ENCODE data around the gene TBC1D22B. TPM values are rescaled to one million over a fixed set of nuclear protein-coding genes. Genes with fewer than 3 reads are reported as not detected.

The TBC1D22B gene
- total and polyA plus RNA-seq, 2 of the 13 experiments (the other 11 are each of a cell fraction or from before 2014, with no cell fraction given), result 9.7 to 12.9 TPM

DNA sequence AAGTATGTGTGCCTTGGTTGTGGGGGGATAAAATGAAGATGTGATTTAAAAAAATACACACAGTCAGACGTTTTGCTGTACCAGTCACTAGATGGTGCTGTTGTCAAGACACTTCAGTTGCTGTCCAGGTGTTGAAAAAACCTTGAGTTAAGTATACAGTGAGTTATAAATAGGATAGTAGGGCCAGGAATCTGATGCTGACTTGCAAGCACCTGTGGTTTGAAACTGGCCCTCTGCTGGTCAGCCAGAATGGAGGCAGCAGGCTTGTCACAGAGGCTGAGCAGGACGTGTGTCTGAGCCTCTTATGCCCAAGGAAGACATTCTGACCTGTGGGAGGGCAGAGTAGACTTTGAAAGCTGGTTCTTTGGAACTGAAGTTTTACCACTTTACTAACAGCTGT lies 124.0 kb downstream of the TBC1D22B start (continued):
- no peak for TF ChIP-seq ZNF782 (CRISPR knock-in tag; IDR thresholded peaks at IDR 0.05; ENCODE audit: borderline replicate concordance)
- TF ChIP-seq CERS6 (CRISPR knock-in tag; IDR thresholded peaks at IDR 0.05), result no peak
- TF ChIP-seq SP2 (CRISPR knock-in tag; IDR thresholded peaks at IDR 0.05), result no peak
- TF ChIP-seq ZNF468 (CRISPR knock-in tag; IDR thresholded peaks at IDR 0.05), result no peak
- no peak for TF ChIP-seq RERE (CRISPR knock-in tag; IDR thresholded peaks at IDR 0.05; ENCODE audit: low read depth)
- TF ChIP-seq, protein P1, sequence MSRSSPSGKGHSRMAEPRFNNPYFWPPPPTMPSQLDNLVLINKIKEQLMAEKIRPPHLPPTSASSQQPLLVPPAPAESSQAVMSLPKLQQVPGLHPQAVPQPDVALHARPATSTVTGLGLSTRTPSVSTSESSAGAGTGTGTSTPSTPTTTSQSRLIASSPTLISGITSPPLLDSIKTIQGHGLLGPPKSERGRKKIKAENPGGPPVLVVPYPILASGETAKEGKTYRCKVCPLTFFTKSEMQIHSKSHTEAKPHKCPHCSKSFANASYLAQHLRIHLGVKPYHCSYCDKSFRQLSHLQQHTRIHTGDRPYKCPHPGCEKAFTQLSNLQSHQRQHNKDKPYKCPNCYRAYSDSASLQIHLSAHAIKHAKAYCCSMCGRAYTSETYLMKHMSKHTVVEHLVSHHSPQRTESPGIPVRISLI (CRISPR knock-in tag; IDR thresholded peaks at IDR 0.05; ENCODE audit: borderline replicate concordance), result peak; percentile 83; the same call in 1 of the 2 replicates
- no peak for TF ChIP-seq ISX (CRISPR knock-in tag; conservative IDR thresholded peaks at IDR 0.05)
- TF ChIP-seq WIZ (CRISPR knock-in tag; IDR thresholded peaks at IDR 0.05), result no peak
- TF ChIP-seq SATB2 (CRISPR knock-in tag; IDR thresholded peaks at IDR 0.05), result no peak
- TF ChIP-seq, protein P2, sequence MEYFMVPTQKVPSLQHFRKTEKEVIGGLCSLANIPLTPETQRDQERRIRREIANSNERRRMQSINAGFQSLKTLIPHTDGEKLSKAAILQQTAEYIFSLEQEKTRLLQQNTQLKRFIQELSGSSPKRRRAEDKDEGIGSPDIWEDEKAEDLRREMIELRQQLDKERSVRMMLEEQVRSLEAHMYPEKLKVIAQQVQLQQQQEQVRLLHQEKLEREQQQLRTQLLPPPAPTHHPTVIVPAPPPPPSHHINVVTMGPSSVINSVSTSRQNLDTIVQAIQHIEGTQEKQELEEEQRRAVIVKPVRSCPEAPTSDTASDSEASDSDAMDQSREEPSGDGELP (IDR thresholded peaks at IDR 0.05; ENCODE audit: borderline replicate concordance, low read depth), result peak; percentile 36; the same call in 1 of the 2 replicates
- TF ChIP-seq RBAK (CRISPR knock-in tag; IDR thresholded peaks at IDR 0.05), result no peak
- TF ChIP-seq ZNF354B (CRISPR knock-in tag; IDR thresholded peaks at IDR 0.05), result no peak
- no peak for TF ChIP-seq JUND (CRISPR knock-in tag; IDR thresholded peaks at IDR 0.05)

Measured in HepG2 (cell line).